ENCODE data around the gene CTXN1.

Gene CTXN1

DNA sequence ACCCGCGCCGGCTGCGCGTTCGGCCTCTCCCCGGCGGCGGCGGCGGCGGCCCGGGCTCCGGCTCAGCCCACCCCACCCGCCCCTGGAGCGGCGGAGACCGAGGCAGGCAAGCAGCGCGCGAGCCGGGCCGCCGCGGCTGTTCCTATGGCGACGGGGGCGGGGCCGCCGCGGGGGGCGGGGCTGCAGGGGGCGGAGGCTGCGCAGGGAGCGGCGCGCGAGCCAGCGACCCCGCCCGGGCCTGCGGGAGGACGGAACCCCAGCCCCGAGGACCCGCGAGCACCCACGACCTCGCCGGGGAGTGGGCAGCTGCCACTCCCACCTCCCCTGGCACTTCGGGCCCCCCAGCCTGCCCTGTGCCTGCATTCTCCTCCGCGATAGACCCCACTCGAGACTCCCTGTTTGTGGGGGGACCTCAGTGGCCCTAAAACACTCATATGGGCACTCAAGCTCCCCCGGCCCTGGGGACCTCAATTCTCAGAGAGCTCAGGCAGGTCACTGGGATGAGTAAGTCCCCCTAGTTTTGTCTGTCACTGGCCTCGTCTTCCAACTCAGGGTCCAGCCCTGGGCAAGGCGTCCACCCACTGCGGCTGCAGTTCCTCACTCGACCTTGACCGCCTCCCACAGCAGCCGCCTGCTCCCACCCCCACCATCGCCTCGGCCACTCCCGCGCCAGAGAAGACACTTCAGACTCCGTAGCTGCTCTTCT lies at the start of gene CTXN1:
Gene CTXN1 (minus strand): TSS at position 115 of the 706 bp plus-strand sequence. CDS start 597 bp downstream, outside the sequence.
- Histone ChIP-seq H2AFZ (ENCODE audit: low read depth, low read length) (no peak within 1 kb of the TSS), H3K36me3 (replicated peaks; ENCODE audit: low read depth, low read length) (peaks cover 29% of the 10 kb centered on the region), H3K4me1 (ENCODE audit: low read length) (peaks cover 5% of the 10 kb centered on the region), H4K20me1 (ENCODE audit: insufficient read depth, low read length) (peaks cover 5% of the 10 kb centered on the region; the same call in 1 of the 2 replicates), H3K4me2 (ENCODE audit: low read length) (no peak within 1 kb of the TSS), H3K79me2 (ENCODE audit: low read length) (no peaks in the 10 kb centered on the region), H3K27ac (ENCODE audit: low read length) (no peak within 1 kb of the TSS), H3K9ac (ENCODE audit: low read length) (no peak within 1 kb of the TSS), H3K27me3 (ENCODE audit: low read depth, low read length) (no peaks in the 10 kb centered on the region), H3K9me3 (ENCODE audit: insufficient read depth, low read length) (no peaks in the 10 kb centered on the region), H3K4me3 (ENCODE audit: low read length) (no peak within 1 kb of the TSS)
- TF ChIP-seq, protein P1, sequence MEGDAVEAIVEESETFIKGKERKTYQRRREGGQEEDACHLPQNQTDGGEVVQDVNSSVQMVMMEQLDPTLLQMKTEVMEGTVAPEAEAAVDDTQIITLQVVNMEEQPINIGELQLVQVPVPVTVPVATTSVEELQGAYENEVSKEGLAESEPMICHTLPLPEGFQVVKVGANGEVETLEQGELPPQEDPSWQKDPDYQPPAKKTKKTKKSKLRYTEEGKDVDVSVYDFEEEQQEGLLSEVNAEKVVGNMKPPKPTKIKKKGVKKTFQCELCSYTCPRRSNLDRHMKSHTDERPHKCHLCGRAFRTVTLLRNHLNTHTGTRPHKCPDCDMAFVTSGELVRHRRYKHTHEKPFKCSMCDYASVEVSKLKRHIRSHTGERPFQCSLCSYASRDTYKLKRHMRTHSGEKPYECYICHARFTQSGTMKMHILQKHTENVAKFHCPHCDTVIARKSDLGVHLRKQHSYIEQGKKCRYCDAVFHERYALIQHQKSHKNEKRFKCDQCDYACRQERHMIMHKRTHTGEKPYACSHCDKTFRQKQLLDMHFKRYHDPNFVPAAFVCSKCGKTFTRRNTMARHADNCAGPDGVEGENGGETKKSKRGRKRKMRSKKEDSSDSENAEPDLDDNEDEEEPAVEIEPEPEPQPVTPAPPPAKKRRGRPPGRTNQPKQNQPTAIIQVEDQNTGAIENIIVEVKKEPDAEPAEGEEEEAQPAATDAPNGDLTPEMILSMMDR (IDR thresholded peaks at IDR 0.05; ENCODE audit: low read depth, low read length) = no peak
- TF ChIP-seq EZH2phosphoT487 (IDR thresholded peaks at IDR 0.05; ENCODE audit: low read depth) = no peak

DNA sequence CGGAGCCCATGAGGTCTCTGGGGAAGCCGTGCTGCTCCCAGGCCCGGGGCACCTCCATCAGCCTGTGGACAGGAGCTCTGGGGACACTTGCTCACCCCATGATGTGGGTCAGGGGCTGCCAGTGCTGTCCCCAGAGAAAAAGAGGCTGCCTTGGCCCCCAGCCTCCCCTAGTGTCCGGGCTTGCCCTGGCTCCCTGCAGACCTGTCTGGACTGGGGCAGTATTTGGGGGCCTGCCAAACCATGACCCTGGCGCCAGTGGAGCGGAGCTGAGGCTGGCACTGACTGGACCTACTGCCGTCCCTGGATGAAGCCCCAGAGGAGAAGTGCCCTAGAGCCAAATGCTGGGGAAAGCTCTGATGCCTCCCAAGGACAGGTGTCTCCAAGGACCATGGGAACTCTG lies 49.1 kb upstream of the CTXN1 start:
- Histone ChIP-seq H3K27ac (ENCODE audit: low read length) (no peak overlapping the region), H3K79me2 (ENCODE audit: low read length) (peaks cover 26% of the 10 kb centered on the region; the same call in 1 of the 2 replicates), H2AFZ (ENCODE audit: low read depth, low read length) (no peak overlapping the region), H3K36me3 (replicated peaks; ENCODE audit: low read depth, low read length) (peaks cover 61% of the 10 kb centered on the region), H3K9me3 (ENCODE audit: insufficient read depth, low read length) (no peaks in the 10 kb centered on the region), H3K4me1 (ENCODE audit: low read length) (no peaks in the 10 kb centered on the region), H3K9ac (ENCODE audit: low read length) (no peak overlapping the region), H3K4me2 (ENCODE audit: low read length) (no peak overlapping the region), H3K27me3 (ENCODE audit: low read depth, low read length) (no peaks in the 10 kb centered on the region), H3K4me3 (ENCODE audit: low read length) (no peak overlapping the region), H4K20me1 (ENCODE audit: insufficient read depth, low read length) (peaks cover 9% of the 10 kb centered on the region)
- no peak for TF ChIP-seq EZH2phosphoT487 (IDR thresholded peaks at IDR 0.05; ENCODE audit: low read depth)
- TF ChIP-seq, protein P1 (IDR thresholded peaks at IDR 0.05; ENCODE audit: low read depth, low read length) = no peak

- no peak overlapping the region for H2AFZ ChIP-seq (ENCODE audit: low read depth, low read length)
- no peak overlapping the region for H3K4me2 ChIP-seq (ENCODE audit: low read length)
- H3K27ac ChIP-seq (ENCODE audit: low read length) = no peak overlapping the region
- no peak for TF ChIP-seq EZH2phosphoT487 (IDR thresholded peaks at IDR 0.05; ENCODE audit: low read depth)
- TF ChIP-seq, protein P1 (IDR thresholded peaks at IDR 0.05; ENCODE audit: low read depth, low read length) = no peak
- peaks cover 9% of the 10 kb centered on the region for H4K20me1 ChIP-seq (ENCODE audit: insufficient read depth, low read length)
- H3K79me2 ChIP-seq (ENCODE audit: low read length) = peaks cover 24% of the 10 kb centered on the region; the same call in 1 of the 2 replicates
- peaks cover 61% of the 10 kb centered on the region for H3K36me3 ChIP-seq (replicated peaks; ENCODE audit: low read depth, low read length)
- no peaks in the 10 kb centered on the region for H3K27me3 ChIP-seq (ENCODE audit: low read depth, low read length)
- no peak overlapping the region for H3K4me3 ChIP-seq (ENCODE audit: low read length)
- H3K9me3 ChIP-seq (ENCODE audit: insufficient read depth, low read length) = no peaks in the 10 kb centered on the region
- no peak overlapping the region for H3K9ac ChIP-seq (ENCODE audit: low read length)
- no peaks in the 10 kb centered on the region for H3K4me1 ChIP-seq (ENCODE audit: low read length)
Measured at GRCh38 chr19:7973883-7974282, 47.9 kb upstream of the CTXN1 start.

GRCh38 chr19:7971553-7972520 lies 45.9 kb upstream of the CTXN1 start:
- no peak overlapping the region for H2AFZ ChIP-seq (ENCODE audit: low read depth, low read length)
- H3K9me3 ChIP-seq (ENCODE audit: insufficient read depth, low read length) = no peaks in the 10 kb centered on the region
- H3K4me3 ChIP-seq (ENCODE audit: low read length) = no peak overlapping the region
- no peaks in the 10 kb centered on the region for H3K27me3 ChIP-seq (ENCODE audit: low read depth, low read length)
- no peaks in the 10 kb centered on the region for H3K4me1 ChIP-seq (ENCODE audit: low read length)
- H3K79me2 ChIP-seq (ENCODE audit: low read length) = peaks cover 6% of the 10 kb centered on the region; the same call in 1 of the 2 replicates
- H3K4me2 ChIP-seq (ENCODE audit: low read length) = no peak overlapping the region
- H3K9ac ChIP-seq (ENCODE audit: low read length) = no peak overlapping the region
- H3K36me3 ChIP-seq (replicated peaks; ENCODE audit: low read depth, low read length) = peaks cover 60% of the 10 kb centered on the region
- peaks cover 3% of the 10 kb centered on the region for H4K20me1 ChIP-seq (ENCODE audit: insufficient read depth, low read length)
- H3K27ac ChIP-seq (ENCODE audit: low read length) = no peak overlapping the region
- TF ChIP-seq EZH2phosphoT487 (IDR thresholded peaks at IDR 0.05; ENCODE audit: low read depth) = no peak
- TF ChIP-seq, protein P1 (IDR thresholded peaks at IDR 0.05; ENCODE audit: low read depth, low read length) = no peak

Measured in OCI-LY3 (cell line).